H1 (cell line): Measurements from ENCODE around the gene CCR8. TPM values are rescaled to one million over a fixed set of nuclear protein-coding genes. Genes with fewer than 3 reads are reported as not detected.

ENCODE experiments used
- CTCF ChIA-PET: fragments of 300-600 bp; sonication (Branson Sonifier 250); formaldehyde crosslinking; loops from one replicate; lab custom pipeline; 2021; ENCODE audit not compliant: partially characterized antibody; lab: Charles Lee
- POLR2A ChIA-PET: fragments of 300-600 bp; sonication (Branson Sonifier 250); formaldehyde crosslinking; loops from one replicate; lab custom pipeline; 2021; ENCODE audit warnings: inconsistent platforms; ENCODE audit not compliant: partially characterized antibody; lab: Charles Lee
- DNase-seq, 2 experiments: peaks; one replicate each; pipeline versions ENCODE4 v3.0.0 to v3.0.0-alpha.2; 2010 to 2022; ENCODE audit warnings: low spot score in 2 of 2, low read depth in 1 of 2, mixed read lengths in 1 of 2
- FAIRE-seq: peaks from 2 replicates; lab custom pipeline; 2011; peaks lifted over from hg19 to GRCh38; lab: Jason Lieb, UNC
- H2AFZ ChIP-seq: 2 replicates; pipeline ENCODE4 v1.8.1; 2012; ENCODE audit warnings: low read length, inconsistent platforms
- H2AK5ac ChIP-seq: 2 replicates; pipeline ENCODE4 v1.6.1; 2013; ENCODE audit warnings: low read depth, low read length
- H2BK120ac ChIP-seq: replicated peaks from 2 replicates; pipeline ENCODE3; 2013; ENCODE audit warnings: low read depth, low read length, inconsistent platforms
- H2BK12ac ChIP-seq: 2 replicates; pipeline ENCODE4 v1.6.1; 2013; ENCODE audit warnings: low read depth, low read length
- H2BK15ac ChIP-seq: 2 replicates; pipeline ENCODE4 v1.6.1; 2013; ENCODE audit warnings: low read length
- H2BK20ac ChIP-seq: 2 replicates; pipeline ENCODE4 v1.6.1; 2013; ENCODE audit warnings: low read length
- H2BK5ac ChIP-seq: 2 replicates; pipeline ENCODE4 v1.6.1; 2013; ENCODE audit warnings: low read depth, low read length
- H3K14ac ChIP-seq: 2 replicates; pipeline ENCODE4 v1.6.1; 2013; ENCODE audit warnings: inconsistent platforms; ENCODE audit not compliant: insufficient read length
- H3K18ac ChIP-seq: 2 replicates; pipeline ENCODE4 v1.6.1; 2013; ENCODE audit warnings: low read length; ENCODE audit errors: extremely low read depth
- H3K23ac ChIP-seq: 2 replicates; pipeline ENCODE4 v1.6.1; 2013; ENCODE audit warnings: inconsistent platforms; ENCODE audit not compliant: insufficient read length
- H3K23me2 ChIP-seq: 2 replicates; pipeline ENCODE4 v1.6.1; 2013; ENCODE audit warnings: low read depth, low read length
- H3K27ac ChIP-seq: 2 replicates; pipeline ENCODE4 v1.6.1; 2011; ENCODE audit warnings: low read depth, low read length, inconsistent platforms
- H3K27me3 ChIP-seq, 4 experiments: replicated peaks in 1 of 4; 1 replicate in 1 of 4; 2 replicates in 3 of 4; pipeline versions ENCODE4 v1.6.1 to v1.8.1; 2011 to 2013; ENCODE audit warnings: low read length in 3 of 4, mild to moderate bottlenecking in 3 of 4, inconsistent platforms in 2 of 4, mixed read lengths in 2 of 4, moderate library complexity in 1 of 4; ENCODE audit not compliant: control insufficient read depth in 3 of 4, insufficient read depth in 3 of 4; ENCODE audit errors: extremely low read depth in 1 of 4
- H3K36me3 ChIP-seq, 4 experiments: 2 replicates each; pipeline versions ENCODE4 v1.6.1 to v1.8.1; 2011 to 2013; ENCODE audit warnings: mild to moderate bottlenecking in 4 of 4, low read length in 3 of 4, moderate library complexity in 2 of 4, control low read depth in 1 of 4, inconsistent platforms in 1 of 4; ENCODE audit not compliant: insufficient read depth in 4 of 4, control insufficient read depth in 2 of 4
- H3K4ac ChIP-seq: replicated peaks from 2 replicates; pipeline ENCODE3; 2013; ENCODE audit warnings: low read length, low read depth, mixed read lengths, inconsistent platforms; ENCODE audit not compliant: insufficient read length
- H3K4me1 ChIP-seq, 4 experiments: replicated peaks in 1 of 4; 1 replicate in 1 of 4; 2 replicates in 3 of 4; pipeline versions ENCODE4 v1.6.1 to v1.8.1; 2011 to 2013; ENCODE audit warnings: low read length in 3 of 4, inconsistent platforms in 2 of 4, mixed read lengths in 1 of 4; ENCODE audit not compliant: insufficient read depth in 4 of 4, control insufficient read depth in 3 of 4
- H3K4me2 ChIP-seq, 2 experiments: 2 replicates each; pipeline versions ENCODE4 v1.6.1 to v1.8.1; 2011 to 2013; ENCODE audit warnings: low read depth in 2 of 2, low read length in 2 of 2, control low read depth in 1 of 2, inconsistent platforms in 1 of 2, mild to moderate bottlenecking in 1 of 2; ENCODE audit not compliant: insufficient read depth in 1 of 2
- H3K4me3 ChIP-seq, 4 experiments: fragments of 200-600, 300-600 bp in 1 of 4; sonication (generic), shearing (Covaris generic), sonication (Bioruptor Twin) in 1 of 4; 2 replicates each; pipeline versions ENCODE4 v1.5.1 to v1.8.1; 2011 to 2016; ENCODE audit warnings: low read length in 4 of 4, low read depth in 3 of 4, control low read depth in 2 of 4, inconsistent platforms in 2 of 4, mild to moderate bottlenecking in 2 of 4, mixed read lengths in 1 of 4, moderate library complexity in 1 of 4; ENCODE audit not compliant: insufficient read depth in 2 of 4; ENCODE audit errors: extremely low read depth in 1 of 4
- H3K56ac ChIP-seq: replicated peaks from 2 replicates; pipeline ENCODE3; 2013; ENCODE audit warnings: low read depth, mild to moderate bottlenecking, mixed read lengths, low read length, inconsistent platforms; ENCODE audit not compliant: insufficient read length
- H3K79me1 ChIP-seq: 2 replicates; pipeline ENCODE4 v1.6.1; 2013; ENCODE audit warnings: low read depth, low read length, control low read depth
- H3K79me2 ChIP-seq, 2 experiments: 2 replicates each; pipeline versions ENCODE4 v1.6.1 to v1.8.1; 2012 to 2013; ENCODE audit warnings: low read length in 2 of 2, mild to moderate bottlenecking in 2 of 2, inconsistent platforms in 1 of 2; ENCODE audit not compliant: insufficient read depth in 2 of 2, control insufficient read depth in 1 of 2
- H3K9ac ChIP-seq, 4 experiments: replicated peaks in 1 of 4; 1 replicate in 1 of 4; 2 replicates in 3 of 4; pipeline versions ENCODE4 v1.6.1 to v1.8.1; 2011 to 2013; ENCODE audit warnings: low read depth in 3 of 4, low read length in 3 of 4, control low read depth in 2 of 4, mild to moderate bottlenecking in 2 of 4, moderate library complexity in 2 of 4, inconsistent platforms in 1 of 4; ENCODE audit errors: extremely low read depth in 1 of 4
- H3K9me3 ChIP-seq, 2 experiments: 2 replicates each; pipeline versions ENCODE4 v1.6.1 to v1.8.1; 2012 to 2013; ENCODE audit warnings: mild to moderate bottlenecking in 2 of 2, moderate library complexity in 2 of 2, control low read depth in 1 of 2, inconsistent platforms in 1 of 2, low read depth in 1 of 2, low read length in 1 of 2, mixed read lengths in 1 of 2; ENCODE audit not compliant: insufficient read depth in 2 of 2
- H4K20me1 ChIP-seq, 2 experiments: replicated peaks in 1 of 2; 2 replicates each; pipeline versions ENCODE3 to v1.8.1; 2011 to 2013; ENCODE audit warnings: inconsistent platforms in 2 of 2, low read length in 2 of 2, mild to moderate bottlenecking in 1 of 2; ENCODE audit not compliant: insufficient read depth in 2 of 2, control insufficient read depth in 1 of 2
- H4K5ac ChIP-seq: 2 replicates; pipeline ENCODE4 v1.6.1; 2013; ENCODE audit warnings: low read length, low read depth, mixed read lengths, inconsistent platforms; ENCODE audit not compliant: insufficient read length
- H4K8ac ChIP-seq: 2 replicates; pipeline ENCODE4 v1.8.0; 2013; ENCODE audit warnings: mild to moderate bottlenecking, moderate library complexity, low read length, inconsistent platforms; ENCODE audit not compliant: insufficient read depth; ENCODE audit errors: extremely low read depth
- H4K91ac ChIP-seq: replicated peaks from 2 replicates; pipeline ENCODE3; 2013; ENCODE audit warnings: low read length, mixed read lengths, inconsistent platforms; ENCODE audit not compliant: insufficient read length
- WGBS, 2 experiments: shearing (Covaris generic) in 1 of 2; methylation state at CpG; one replicate each; pipeline versions ENCODE4 v1.1.6 to v1.1.7; 2013 to 2015; ENCODE audit warnings: low lambda C conversion rate in 2 of 2, mixed read lengths in 2 of 2, inconsistent platforms in 1 of 2, low coverage in 1 of 2, missing lambda C conversion rate in 1 of 2; ENCODE audit not compliant: insufficient replicate concordance in 2 of 2, insufficient coverage in 1 of 2, insufficient read length in 1 of 2; ENCODE audit errors: extremely low coverage in 1 of 2, missing lambda C conversion rate in 1 of 2; 5-methylcytosine and 5-hydroxymethylcytosine counted together
- polyA plus RNA-seq, 7 experiments: library from polyadenylated mRNA; depleted of rRNA in 3 of 7; stranded (reverse) in 5 of 7; unstranded in 2 of 7; fragments of >200 nt in 5 of 7; fragments of 200-250 nt in 2 of 7; gene quantifications; 1 replicate in 5 of 7; 2 replicates in 1 of 7; 4 replicates in 1 of 7; pipeline versions ENCODE4 v1.2.1 to v1.2.3, GENCODE V29; 2011 to 2013; ENCODE audit warnings: missing spikeins in 2 of 7, mixed read lengths in 2 of 7
- total RNA-seq: library from RNA; stranded (reverse); fragmentation: NEBNext Ultra II Directional; extraction: Animal tissue kit (Norgen Biotek cat#: 25700); gene quantifications from 2 replicates; pipeline ENCODE4 v1.2.1, GENCODE V29; 2021

The CCR8 gene
- total and polyA plus RNA-seq, 2 of the 8 experiments (the other 6 are each of a cell fraction or from before 2014, with no cell fraction given): 0.35 TPM; not detected in 1

GRCh38 chr3:39338201-39338600, 8.7 kb downstream of the CCR8 start:
- H2BK20ac ChIP-seq: no peak overlapping the region
- H3K56ac ChIP-seq: no peak overlapping the region
- H2BK15ac ChIP-seq: no peak overlapping the region
- WGBS, 2 experiments: 87% methylated on average over 1 of the region's 1 CpG; no CpG with 5 or more reads in 1 of the 2 experiments
- no peak overlapping the region for H3K18ac ChIP-seq
- H4K91ac ChIP-seq: no peak overlapping the region
- POLR2A ChIA-PET: no interaction called here
- no peak overlapping the region for H4K8ac ChIP-seq
- no peak overlapping the region for H4K5ac ChIP-seq
- H3K4me3 ChIP-seq: no peak overlapping the region
- H3K79me2 ChIP-seq: no peaks in the 10 kb centered on the region; a peak in 1 of 4 replicates
- no peak overlapping the region for H3K27ac ChIP-seq
- H3K4ac ChIP-seq: no peak overlapping the region
- no peak for FAIRE-seq
- no peaks in the 10 kb centered on the region for H3K79me1 ChIP-seq
- H3K9me3 ChIP-seq: no peaks in the 10 kb centered on the region
- H3K36me3 ChIP-seq: no peaks in the 10 kb centered on the region
- no peaks in the 10 kb centered on the region for H4K20me1 ChIP-seq
- H2BK120ac ChIP-seq: no peak overlapping the region
- H2AFZ ChIP-seq: no peak overlapping the region
- no peaks in the 10 kb centered on the region for H3K23me2 ChIP-seq
- no peak for DNase-seq
- no peak overlapping the region for H3K9ac ChIP-seq
- H3K23ac ChIP-seq: no peak overlapping the region
- no peak overlapping the region for H2BK12ac ChIP-seq
- H3K4me2 ChIP-seq: no peak overlapping the region
- no peak overlapping the region for H3K14ac ChIP-seq
- CTCF ChIA-PET: interaction anchor here (0.6 kb wide), 1 partner anchor 212 kb away, joined by 4 read pairs; no protein-coding TSS in a partner anchor
- no peak overlapping the region for H2BK5ac ChIP-seq
- no peaks in the 10 kb centered on the region for H3K27me3 ChIP-seq
- no peaks in the 10 kb centered on the region for H3K4me1 ChIP-seq
- H2AK5ac ChIP-seq: no peak overlapping the region
